ENCODE data around the gene OPRL1.

OPRL1 gene

GRCh38 chr20:64145458-64146300 is 65.8 kb downstream of the OPRL1 start:
- no peak for DNase-seq

GRCh38 chr20:64146301-64146935 is 66.5 kb downstream of the OPRL1 start:
- DNase-seq, result no peak

- DNase-seq, result no peak
Observed at GRCh38 chr20:64146936-64147477, 67.1 kb downstream of the OPRL1 start.

GRCh38 chr20:64148581-64148980 is 68.7 kb downstream of the OPRL1 start:
- no peak for DNase-seq

- no peak for DNase-seq
Observed at GRCh38 chr20:64149141-64149540, 69.3 kb downstream of the OPRL1 start.

- no peak for DNase-seq
Observed at GRCh38 chr20:64149809-64150560, 70.1 kb downstream of the OPRL1 start.
